ENCODE data around the gene RAB11FIP3. TPM values are rescaled to one million over a fixed set of nuclear protein-coding genes. Genes with fewer than 3 reads are reported as not detected.

Gene RAB11FIP3
- total RNA-seq, 1 experiment from 2014 or later = 37.1 TPM

DNA sequence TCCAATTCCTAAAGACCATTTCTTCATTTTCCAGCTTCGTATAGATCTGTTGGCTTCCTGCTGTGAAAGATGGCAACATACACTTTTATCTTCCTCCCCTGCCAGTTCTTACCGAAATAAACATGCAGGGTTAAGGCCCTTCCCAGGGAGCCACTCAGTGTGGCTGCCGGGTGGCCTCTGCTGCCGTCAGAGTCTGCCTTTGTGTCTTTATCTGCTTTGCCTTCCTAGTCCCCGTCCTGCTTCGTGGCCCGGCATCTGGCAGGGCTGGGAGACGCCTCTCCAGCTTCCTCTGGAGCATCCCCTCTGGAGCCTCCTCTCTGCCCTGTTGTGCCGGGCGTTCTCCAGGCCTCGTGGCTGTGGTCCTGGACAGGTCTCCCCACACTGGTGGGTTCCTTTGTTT, 71.8 kb downstream of the RAB11FIP3 start:
- no peak overlapping the region for H4K5ac ChIP-seq (ENCODE audit: insufficient read length, low read depth, low read length)
- H3K27me3 ChIP-seq (ENCODE audit: insufficient read depth, low read length) = no peaks in the 10 kb centered on the region
- no peak overlapping the region for H3T11ph ChIP-seq (ENCODE audit: low read length)
- no peaks in the 10 kb centered on the region for H3K79me1 ChIP-seq (ENCODE audit: insufficient read depth, low read depth, low read length, poor library complexity, severe bottlenecking)
- H3K23me2 ChIP-seq (ENCODE audit: insufficient read length, low read depth, low read length, poor library complexity, severe bottlenecking) = no peaks in the 10 kb centered on the region
- H3K9ac ChIP-seq (ENCODE audit: extremely low read depth, insufficient read length, low read length) = no peak overlapping the region
- Mint-ChIP-seq H3K9me3 (no peaks in the 10 kb centered on the region), H3K4me3 (no peak overlapping the region), H3K27ac (peak overlapping the region; percentile 32 to 92 (median 89); a peak in 5 of 7 replicates), H3K36me3 (ENCODE audit: insufficient read depth in 1 of 3, low read depth in 3 of 3) (peaks cover 4 to 18% (median 17%) of the 10 kb centered on the region in 3 experiments; a peak in 6 of 7 replicates), H3K27me3 (ENCODE audit: low read depth) (no peaks in the 10 kb centered on the region), H3K4me1 (peaks cover 7 to 9% of the 10 kb centered on the region in 2 experiments; a peak in 3 of 4 replicates)
- no peaks in the 10 kb centered on the region for H4K20me1 ChIP-seq (ENCODE audit: control insufficient read depth, insufficient read depth, insufficient read length)
- H3K4ac ChIP-seq (ENCODE audit: low read depth, low read length) = no peak overlapping the region
- no peak for DNase-seq
- no peak overlapping the region for H4K91ac ChIP-seq (ENCODE audit: insufficient read length, low read depth, low read length)
- H3K14ac ChIP-seq (ENCODE audit: insufficient read depth, low read length) = no peak overlapping the region
- H3K18ac ChIP-seq (ENCODE audit: insufficient read length, low read depth, low read length) = no peak overlapping the region
- no peak overlapping the region for H2BK5ac ChIP-seq (ENCODE audit: insufficient read length, low read length)
- no peak overlapping the region for H2BK20ac ChIP-seq (ENCODE audit: low read depth, low read length, poor library complexity, severe bottlenecking)
- no peak overlapping the region for H2BK12ac ChIP-seq (ENCODE audit: insufficient read length, low read depth, low read length)
- WGBS (ENCODE audit: extremely low coverage, insufficient read length, low lambda C conversion rate) = no CpG with 5 or more reads among the region's 11 CpGs
- no peak overlapping the region for H2BK120ac ChIP-seq (ENCODE audit: low read depth, low read length, poor library complexity, severe bottlenecking)
- H3K56ac ChIP-seq (ENCODE audit: insufficient read length, low read depth, low read length) = no peak overlapping the region
- TF ChIP-seq, protein P1, sequence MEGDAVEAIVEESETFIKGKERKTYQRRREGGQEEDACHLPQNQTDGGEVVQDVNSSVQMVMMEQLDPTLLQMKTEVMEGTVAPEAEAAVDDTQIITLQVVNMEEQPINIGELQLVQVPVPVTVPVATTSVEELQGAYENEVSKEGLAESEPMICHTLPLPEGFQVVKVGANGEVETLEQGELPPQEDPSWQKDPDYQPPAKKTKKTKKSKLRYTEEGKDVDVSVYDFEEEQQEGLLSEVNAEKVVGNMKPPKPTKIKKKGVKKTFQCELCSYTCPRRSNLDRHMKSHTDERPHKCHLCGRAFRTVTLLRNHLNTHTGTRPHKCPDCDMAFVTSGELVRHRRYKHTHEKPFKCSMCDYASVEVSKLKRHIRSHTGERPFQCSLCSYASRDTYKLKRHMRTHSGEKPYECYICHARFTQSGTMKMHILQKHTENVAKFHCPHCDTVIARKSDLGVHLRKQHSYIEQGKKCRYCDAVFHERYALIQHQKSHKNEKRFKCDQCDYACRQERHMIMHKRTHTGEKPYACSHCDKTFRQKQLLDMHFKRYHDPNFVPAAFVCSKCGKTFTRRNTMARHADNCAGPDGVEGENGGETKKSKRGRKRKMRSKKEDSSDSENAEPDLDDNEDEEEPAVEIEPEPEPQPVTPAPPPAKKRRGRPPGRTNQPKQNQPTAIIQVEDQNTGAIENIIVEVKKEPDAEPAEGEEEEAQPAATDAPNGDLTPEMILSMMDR (conservative IDR thresholded peaks at IDR 0.05) = no peak
- no peaks in the 10 kb centered on the region for H3K9me3 ChIP-seq (ENCODE audit: control insufficient read depth, low read depth, low read length)
- no peaks in the 10 kb centered on the region for H3K79me2 ChIP-seq (ENCODE audit: insufficient read depth, low read length)
- no peak overlapping the region for H4K8ac ChIP-seq (replicated peaks; ENCODE audit: insufficient read length, low read depth, low read length)
- no peak overlapping the region for H3K27ac ChIP-seq (ENCODE audit: insufficient read length, low read depth, low read length)
- no peak overlapping the region for H3K23ac ChIP-seq (ENCODE audit: insufficient read length, low read depth, low read length)
- H3K4me1 ChIP-seq (ENCODE audit: insufficient read depth, low read length) = no peaks in the 10 kb centered on the region
- H2AK5ac ChIP-seq (ENCODE audit: insufficient read length, low read length) = no peak overlapping the region
- no peak overlapping the region for H2AFZ ChIP-seq (ENCODE audit: low read length)
- H3K4me2 ChIP-seq (ENCODE audit: insufficient read depth, insufficient read length, low read length) = no peak overlapping the region
- no peak overlapping the region for H2BK15ac ChIP-seq (ENCODE audit: low read depth, low read length)
